ENCODE data around the gene RMRP. TPM values are rescaled to one million over a fixed set of nuclear protein-coding genes. Genes with fewer than 3 reads are reported as not detected.
A peak's percentile ranks its signal among the peaks of the same experiment; 100 is the strongest.

The RMRP gene
- total RNA-seq = over 10,000 TPM; 14,118 to 22,490 TPM
- long read RNA-seq = 0 reads

- ATAC-seq (peak; percentile 95 to 97), DNase-seq (peak; percentile 99)
- intact Hi-C loops (cut with DNase I) = no loop called here
Measured at GRCh38 chr9:35657546-35658136, at the start of gene RMRP. Gene RMRP, minus strand, starts transcription at chr9:35658019.

GRCh38 chr9:35706951-35707350, 49.1 kb upstream of the RMRP start:
- DNase-seq (no peak), ATAC-seq (no peak)
- intact Hi-C loops (cut with DNase I) = no loop called here

GRCh38 chr9:35705836-35706430, 48.1 kb upstream of the RMRP start:
- no peak for ATAC-seq
- no peak for DNase-seq
- intact Hi-C loops (cut with DNase I) = no loop called here

GRCh38 chr9:35705372-35705771, 47.6 kb upstream of the RMRP start:
- DNase-seq = no peak
- intact Hi-C loops (cut with DNase I) = no loop called here
- no peak for ATAC-seq

- intact Hi-C loops (cut with DNase I) = no loop called here
- peak; percentile 16 for ATAC-seq
Measured at GRCh38 chr9:35703906-35704672, 46.3 kb upstream of the RMRP start.

GRCh38 chr9:35702696-35703095, 44.9 kb upstream of the RMRP start:
- intact Hi-C loops (cut with DNase I) = no loop called here
- DNase-seq (no peak), ATAC-seq (no peak)

More at GRCh38 chr9:35703906-35704672, 46.3 kb upstream of the RMRP start:
- no peak for DNase-seq

- no peak for DNase-seq
- intact Hi-C loops (cut with DNase I) = no loop called here
- ATAC-seq = peak; percentile 26 to 72
Measured at GRCh38 chr9:35700942-35701341, 43.1 kb upstream of the RMRP start.

- intact Hi-C loops (cut with DNase I) = no loop called here
- no peak for DNase-seq
- no peak for ATAC-seq
Measured at GRCh38 chr9:35700031-35700430, 42.2 kb upstream of the RMRP start.

- intact Hi-C loops (cut with DNase I) = no loop called here
Measured at GRCh38 chr9:35698231-35698630, 40.4 kb upstream of the RMRP start.

GRCh38 chr9:35697486-35697885, 39.7 kb upstream of the RMRP start:
- peak in 1 of 2 donors; percentile 8 for ATAC-seq
- intact Hi-C loops (cut with DNase I) = no loop called here
- DNase-seq = no peak

More at GRCh38 chr9:35698231-35698630, 40.4 kb upstream of the RMRP start:
- DNase-seq = no peak
- ATAC-seq = no peak

GRCh38 chr9:35696520-35697215, 38.8 kb upstream of the RMRP start:
- intact Hi-C loops (cut with DNase I) = no loop called here
- no peak for DNase-seq
- peak; percentile 67 to 68 for ATAC-seq

- ATAC-seq (peak in 1 of 2 donors; percentile 12), DNase-seq (no peak)
- intact Hi-C loops (cut with DNase I) = no loop called here
Measured at GRCh38 chr9:35695943-35696401, 38.2 kb upstream of the RMRP start.

- intact Hi-C loops (cut with DNase I) = loop anchor here in 1 of 2 donors (5.0 kb wide), 1 partner anchor 35 kb away; no protein-coding TSS in a partner anchor
- DNase-seq = no peak
- no peak for ATAC-seq
Measured at GRCh38 chr9:35691757-35692301, 34.0 kb upstream of the RMRP start.

- no peak for DNase-seq
- intact Hi-C loops (cut with DNase I) = loop anchor here in 1 of 2 donors (5.0 kb wide), 1 partner anchor 36 kb away; no protein-coding TSS in a partner anchor
- ATAC-seq = peak in 1 of 2 donors; percentile 3
Measured at GRCh38 chr9:35691334-35691650, 33.5 kb upstream of the RMRP start.

- peak; percentile 69 to 71 for ATAC-seq
- intact Hi-C loops (cut with DNase I) = loop anchor here in 1 of 2 donors (5.0 kb wide), 1 partner anchor 37 kb away; no protein-coding TSS in a partner anchor
- peak; percentile 85 for DNase-seq
Measured at GRCh38 chr9:35690614-35691333, 33.0 kb upstream of the RMRP start.

GRCh38 chr9:35690294-35690613, 32.4 kb upstream of the RMRP start:
- ATAC-seq = no peak

GRCh38 chr9:35689542-35690293, 31.9 kb upstream of the RMRP start, which contains the start of gene TPM2:
Gene TPM2, minus strand, starts transcription at chr9:35689925. Its CDS starts 108 bp downstream, at chr9:35689817.
- intact Hi-C loops (cut with DNase I) = loop anchor here in 1 of 2 donors (2.0 to 5.0 kb wide), 2 partner anchors 29 to 38 kb away; no protein-coding TSS in a partner anchor
- DNase-seq (peak; percentile 79), ATAC-seq (peak; percentile 75 to 81)

More at GRCh38 chr9:35690294-35690613, 32.4 kb upstream of the RMRP start:
- intact Hi-C loops (cut with DNase I) = loop anchor here in 1 of 2 donors (5.0 kb wide), 1 partner anchor 37 kb away; no protein-coding TSS in a partner anchor
- no peak for DNase-seq

All from left cardiac atrium (tissue), 4 donors.